AG10803 (cell line): ENCODE measurements around the gene MARK2.

Source experiments
- DNase-seq: peaks from one replicate; pipeline ENCODE4 v3.0.0; 2010; ENCODE audit warnings: low read depth
- H3K4me3 ChIP-seq: 2 replicates; pipeline ENCODE4 v1.5.1; 2011; ENCODE audit warnings: mild to moderate bottlenecking, low read length, control low read depth
- TF ChIP-seq, protein P1 (sequence below): conservative IDR thresholded peaks from 2 replicates; pipeline ENCODE4 v1.5.1; 2011; ENCODE audit warnings: mild to moderate bottlenecking, low read length, control low read depth, inconsistent platforms

Gene MARK2

DNA sequence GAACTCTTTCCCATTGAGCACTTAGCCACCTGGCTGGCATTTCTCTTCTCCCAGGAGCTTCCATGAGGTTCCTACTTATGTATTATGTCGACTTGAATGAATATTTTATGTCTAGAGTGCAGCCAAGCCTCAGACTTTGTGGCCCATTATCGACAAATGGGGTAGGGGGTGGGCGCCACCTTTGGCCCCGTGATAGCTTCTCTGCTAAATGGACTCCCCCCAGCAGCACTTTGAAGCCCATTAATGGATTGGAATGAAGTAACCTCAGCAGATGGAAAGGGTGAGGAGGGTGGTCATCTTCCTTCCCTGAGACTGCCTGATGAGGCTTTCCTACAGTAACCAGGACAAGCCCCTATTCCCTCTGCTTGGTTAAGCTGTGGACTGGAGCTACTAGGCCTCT is 5.9 kb downstream of the MARK2 start:
- no peak overlapping the region for H3K4me3 ChIP-seq
- no peak for DNase-seq
- TF ChIP-seq, protein P1, sequence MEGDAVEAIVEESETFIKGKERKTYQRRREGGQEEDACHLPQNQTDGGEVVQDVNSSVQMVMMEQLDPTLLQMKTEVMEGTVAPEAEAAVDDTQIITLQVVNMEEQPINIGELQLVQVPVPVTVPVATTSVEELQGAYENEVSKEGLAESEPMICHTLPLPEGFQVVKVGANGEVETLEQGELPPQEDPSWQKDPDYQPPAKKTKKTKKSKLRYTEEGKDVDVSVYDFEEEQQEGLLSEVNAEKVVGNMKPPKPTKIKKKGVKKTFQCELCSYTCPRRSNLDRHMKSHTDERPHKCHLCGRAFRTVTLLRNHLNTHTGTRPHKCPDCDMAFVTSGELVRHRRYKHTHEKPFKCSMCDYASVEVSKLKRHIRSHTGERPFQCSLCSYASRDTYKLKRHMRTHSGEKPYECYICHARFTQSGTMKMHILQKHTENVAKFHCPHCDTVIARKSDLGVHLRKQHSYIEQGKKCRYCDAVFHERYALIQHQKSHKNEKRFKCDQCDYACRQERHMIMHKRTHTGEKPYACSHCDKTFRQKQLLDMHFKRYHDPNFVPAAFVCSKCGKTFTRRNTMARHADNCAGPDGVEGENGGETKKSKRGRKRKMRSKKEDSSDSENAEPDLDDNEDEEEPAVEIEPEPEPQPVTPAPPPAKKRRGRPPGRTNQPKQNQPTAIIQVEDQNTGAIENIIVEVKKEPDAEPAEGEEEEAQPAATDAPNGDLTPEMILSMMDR = no peak

DNA sequence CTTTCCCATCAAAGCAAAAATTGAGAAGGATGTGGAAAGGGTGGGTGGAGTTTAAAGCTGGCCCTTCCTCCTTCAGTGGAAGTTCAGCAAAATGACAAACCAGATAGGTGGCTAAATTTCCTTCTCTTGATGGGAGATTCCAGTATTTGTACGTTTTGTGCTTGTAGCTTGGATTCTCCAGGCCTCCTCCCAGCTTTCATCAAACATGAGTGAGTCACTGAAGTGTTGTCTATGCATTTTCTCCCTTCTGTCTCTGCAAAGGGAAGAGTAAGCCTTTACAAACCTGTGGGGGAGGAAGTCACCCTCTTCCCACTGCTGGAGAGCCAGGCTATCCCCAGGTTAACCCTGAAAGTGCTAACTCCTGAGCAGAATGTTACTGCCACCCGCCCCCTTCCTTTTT is 6.4 kb downstream of the MARK2 start:
- peak; percentile 70 for DNase-seq
- H3K4me3 ChIP-seq = no peak overlapping the region
- TF ChIP-seq, protein P1 = no peak

DNA sequence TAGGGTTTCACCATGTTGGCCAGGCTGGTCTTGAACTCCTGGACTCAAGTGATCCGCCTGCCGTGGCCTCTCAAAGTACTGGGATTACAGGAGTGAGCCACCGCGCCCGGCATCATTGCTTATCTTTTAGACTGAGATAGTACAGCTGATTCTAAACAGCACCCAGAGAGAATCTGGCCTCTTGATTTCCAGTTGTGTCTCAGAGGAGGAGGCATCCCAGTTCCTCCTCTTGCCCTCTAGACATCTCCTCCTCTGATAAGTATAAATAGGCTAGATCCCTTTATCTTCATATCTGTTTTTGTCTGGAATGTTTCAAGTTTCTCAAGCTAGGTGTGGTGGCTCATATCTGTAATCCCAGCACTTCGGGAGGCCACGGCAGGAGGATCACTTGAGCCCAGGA is 7.0 kb downstream of the MARK2 start:
- no peak overlapping the region for H3K4me3 ChIP-seq
- TF ChIP-seq, protein P1 = no peak
- no peak for DNase-seq

- TF ChIP-seq, protein P1 = no peak
- DNase-seq = no peak
- no peak overlapping the region for H3K4me3 ChIP-seq
These were observed 8.0 kb downstream of the MARK2 start for GRCh38 chr11:63846897-63847296.

DNA sequence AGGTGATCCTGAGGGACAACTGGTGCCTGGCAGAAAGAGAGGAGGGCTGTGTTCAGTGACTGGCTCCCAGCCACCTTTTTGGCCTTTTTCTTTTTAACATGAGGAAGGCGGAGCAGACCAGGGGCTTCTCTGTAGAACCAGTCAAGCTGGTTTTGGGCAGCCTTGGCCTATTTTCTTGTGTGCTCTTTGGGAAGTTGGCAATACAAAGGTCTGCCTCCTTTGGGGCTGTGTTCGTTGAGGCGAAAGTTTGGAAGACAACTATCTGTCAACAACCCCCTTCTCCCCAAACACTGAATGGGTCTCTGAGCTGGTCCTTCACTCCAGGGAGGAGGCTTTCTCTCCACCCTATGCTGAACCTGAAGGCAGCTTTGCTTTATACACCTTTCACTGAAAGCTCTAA is 8.5 kb downstream of the MARK2 start:
- TF ChIP-seq, protein P1 = no peak
- DNase-seq = no peak
- H3K4me3 ChIP-seq = no peak overlapping the region

DNA sequence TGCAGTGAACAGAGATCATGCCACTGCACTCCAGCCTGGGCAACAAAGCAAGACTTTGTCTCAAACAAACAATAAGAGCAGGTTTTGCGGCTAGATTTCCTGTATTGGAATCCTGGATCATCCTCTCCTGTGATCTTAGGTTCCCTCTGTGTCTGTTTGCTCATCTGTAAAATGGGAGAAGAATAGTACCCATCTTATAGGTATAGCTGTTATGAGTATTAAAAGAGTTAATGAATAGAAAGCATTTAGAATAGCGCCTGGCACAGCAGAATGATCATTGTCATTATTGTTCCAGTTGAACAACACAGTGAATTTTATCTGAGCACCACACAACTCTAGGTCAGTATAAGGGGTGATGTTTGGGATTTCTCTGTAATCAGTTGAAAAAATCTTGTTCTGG is 10.8 kb downstream of the MARK2 start:
- no peak for DNase-seq
- TF ChIP-seq, protein P1 = no peak

DNA sequence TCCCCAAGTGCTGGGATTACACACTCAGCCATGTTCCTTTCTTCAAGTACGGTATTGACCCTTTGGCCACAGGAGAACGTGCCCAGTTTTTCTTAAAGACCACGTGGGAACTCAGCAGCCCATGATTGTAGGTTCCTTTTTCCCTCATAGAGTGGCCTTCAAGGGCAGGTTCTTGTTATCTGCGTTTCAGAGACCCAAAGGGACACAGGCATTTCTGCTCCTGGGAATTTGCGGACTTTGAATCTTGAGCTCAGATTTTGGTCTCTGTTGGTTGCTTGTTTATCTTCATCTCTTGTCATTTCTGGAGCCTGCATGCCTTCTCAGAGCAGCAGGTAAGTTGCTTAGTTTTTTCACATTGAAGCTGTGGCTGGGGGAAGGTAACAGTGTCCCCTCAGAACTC is 12.0 kb downstream of the MARK2 start:
- TF ChIP-seq, protein P1 = no peak
- DNase-seq = no peak
- H3K4me3 ChIP-seq = no peak overlapping the region

More for the DNA sequence above, 10.8 kb downstream of the MARK2 start:
- no peak overlapping the region for H3K4me3 ChIP-seq
